ENCODE data around the gene KSR1. TPM values are rescaled to one million over a fixed set of nuclear protein-coding genes. Genes with fewer than 3 reads are reported as not detected.

KSR1 gene
- total and polyA plus RNA-seq, 9 of the 15 experiments (the other 6 are each of a cell fraction or from before 2014, with no cell fraction given) = 1.4 to 51.7 (median 18.4) TPM

GRCh38 chr17:27446569-27447301, 9.5 kb upstream of the KSR1 start (continued):
- TF ChIP-seq TFE3 (CRISPR knock-in tag; IDR thresholded peaks at IDR 0.05) (no peak), SRSF1 (IDR thresholded peaks at IDR 0.05; ENCODE audit: low read depth, low read length) (no peak), NFATC3 (IDR thresholded peaks at IDR 0.05) (no peak), MAFK (IDR thresholded peaks at IDR 0.05; ENCODE audit: low read length) (peak; percentile 68; the same call in 1 of the 2 replicates), XRCC5 (IDR thresholded peaks at IDR 0.05; ENCODE audit: low read depth, low read length) (no peak), NCOA4 (IDR thresholded peaks at IDR 0.05; ENCODE audit: partially characterized antibody) (no peak), U2AF1 (optimal IDR thresholded peaks at IDR 0.05; ENCODE audit: low read depth, low read length) (no peak), PHB (CRISPR knock-in tag; IDR thresholded peaks at IDR 0.05) (no peak), ZNF24 (IDR thresholded peaks at IDR 0.05) (no peak), ZNF830 (CRISPR knock-in tag; IDR thresholded peaks at IDR 0.05) (no peak), DLX4 (CRISPR knock-in tag; IDR thresholded peaks at IDR 0.05) (no peak), ZNF785 (CRISPR knock-in tag; IDR thresholded peaks at IDR 0.05) (no peak), BACH1 (tag; IDR thresholded peaks at IDR 0.05) (no peak), MEF2D (tag; conservative IDR thresholded peaks at IDR 0.05; ENCODE audit: low read depth) (no peak), EP300 (IDR thresholded peaks at IDR 0.05; ENCODE audit: low read length) (peak; percentile 97), TEAD1 (CRISPR knock-in tag; IDR thresholded peaks at IDR 0.05) (0 out of 4 replicates have a peak, but pooled peaks of 1 of the 2 experiments have one; percentile 28), EWSR1 (IDR thresholded peaks at IDR 0.05; ENCODE audit: borderline replicate concordance, low read depth, partially characterized antibody) (no peak)
